ENCODE measurements around the gene ZMYND15.

Gene ZMYND15

GRCh38 chr17:4743216-4743615 is 3.6 kb downstream of the ZMYND15 start:
- no peak for DNase-seq (ENCODE audit: low read depth)

DNA sequence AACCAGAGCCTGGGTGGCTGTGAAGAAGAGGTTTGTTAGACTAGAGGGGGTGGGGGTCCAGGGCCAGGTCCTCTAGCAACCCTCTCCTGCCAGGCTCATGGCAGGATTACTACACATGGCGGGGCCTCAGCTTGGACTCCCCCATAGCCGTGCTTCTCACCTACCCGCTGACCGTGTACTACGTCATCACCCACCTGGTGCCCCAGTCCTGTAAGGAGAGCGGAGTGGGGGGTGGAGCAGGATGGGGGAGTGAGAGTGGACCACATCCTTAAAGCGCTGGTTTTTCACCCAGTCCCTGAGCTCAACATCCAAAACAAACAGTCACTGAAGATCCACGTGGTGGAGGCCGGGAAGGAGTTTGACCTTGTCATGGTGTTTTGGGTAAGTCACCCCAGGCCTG is 4.3 kb downstream of the ZMYND15 start:
- DNase-seq (ENCODE audit: low read depth) = no peak

DNA sequence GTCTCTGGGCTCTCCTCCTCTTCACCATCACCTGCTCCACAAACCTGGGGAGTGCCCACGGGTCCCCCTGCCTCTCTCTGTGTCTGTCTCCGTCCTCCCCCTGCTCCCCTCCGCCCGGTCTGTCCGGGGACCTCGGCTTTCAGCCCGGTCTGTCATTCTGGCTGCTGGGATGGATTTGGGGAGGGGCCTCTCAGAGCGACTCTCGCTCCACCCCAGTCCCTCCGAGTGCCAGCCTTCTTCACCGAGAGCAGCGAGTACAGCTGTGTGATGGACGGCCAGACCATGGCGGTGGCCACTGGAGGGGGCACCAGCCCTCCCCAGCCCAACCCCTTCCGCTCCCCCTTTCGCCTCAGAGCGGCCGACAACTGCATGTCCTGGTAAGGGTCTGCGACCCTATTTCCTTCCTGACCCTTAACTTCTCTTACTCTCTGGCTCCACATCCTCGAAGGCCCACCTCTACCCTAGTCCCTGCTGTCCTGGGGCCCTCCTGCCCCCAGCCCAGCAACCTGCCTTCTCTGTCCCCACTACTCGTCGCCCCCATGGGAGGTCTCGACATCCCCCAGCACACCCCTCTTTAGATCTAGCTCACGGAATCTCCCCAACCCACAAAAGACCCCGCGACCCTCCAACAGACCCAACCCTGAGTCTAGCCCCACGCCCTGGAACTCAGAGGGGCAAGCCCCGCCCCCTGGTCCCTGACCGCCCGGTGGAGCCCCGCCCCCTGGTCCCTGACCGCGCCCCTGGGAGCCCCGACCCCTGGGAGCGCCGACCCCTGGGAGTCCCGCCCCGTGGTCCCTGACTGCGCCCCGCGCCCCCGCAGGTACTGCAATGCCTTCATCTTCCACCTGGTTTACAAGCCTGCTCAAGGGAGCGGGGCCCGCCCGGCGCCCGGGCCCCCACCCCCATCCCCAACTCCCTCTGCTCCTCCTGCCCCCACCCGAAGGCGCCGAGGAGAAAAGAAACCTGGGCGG is 5.7 kb downstream of the ZMYND15 start:
- DNase-seq (ENCODE audit: low read depth) = no peak

GRCh38 chr17:4747847-4748246 is 8.2 kb downstream of the ZMYND15 start:
- no peak for DNase-seq (ENCODE audit: low read depth)

- DNase-seq (ENCODE audit: low read depth) = no peak
These were observed 9.1 kb downstream of the ZMYND15 start for GRCh38 chr17:4748686-4749085.

- no peak for DNase-seq (ENCODE audit: low read depth)
These were observed 11.0 kb downstream of the ZMYND15 start for GRCh38 chr17:4750606-4751005.

DNA sequence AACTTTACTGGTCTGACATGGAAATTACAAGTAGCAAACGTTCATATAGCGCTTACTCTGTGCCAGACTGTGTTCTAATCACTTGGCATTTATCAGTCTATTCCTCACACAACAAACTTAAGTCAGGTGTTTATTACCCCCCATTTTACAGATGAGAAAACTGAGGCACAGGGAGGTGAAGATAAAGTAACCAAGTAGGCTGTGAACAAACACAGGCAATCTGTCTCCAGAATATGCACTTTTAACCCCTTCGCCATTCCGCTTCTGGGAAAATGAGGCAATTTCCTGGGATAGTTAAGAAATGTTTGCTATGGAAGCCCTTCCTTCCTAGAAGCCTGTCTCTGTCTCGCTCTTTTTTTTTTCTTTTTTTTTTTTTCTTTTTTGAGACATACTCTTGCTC is 12.3 kb downstream of the ZMYND15 start:
- no peak for DNase-seq (ENCODE audit: low read depth)

- no peak for DNase-seq (ENCODE audit: low read depth)
These were observed 13.8 kb downstream of the ZMYND15 start for GRCh38 chr17:4753392-4753791.

- no peak for DNase-seq (ENCODE audit: low read depth)
These were observed 20.2 kb downstream of the ZMYND15 start for GRCh38 chr17:4759776-4760236.

- DNase-seq (ENCODE audit: low read depth) = no peak
These were observed 25.0 kb downstream of the ZMYND15 start for GRCh38 chr17:4764595-4764994.

DNA sequence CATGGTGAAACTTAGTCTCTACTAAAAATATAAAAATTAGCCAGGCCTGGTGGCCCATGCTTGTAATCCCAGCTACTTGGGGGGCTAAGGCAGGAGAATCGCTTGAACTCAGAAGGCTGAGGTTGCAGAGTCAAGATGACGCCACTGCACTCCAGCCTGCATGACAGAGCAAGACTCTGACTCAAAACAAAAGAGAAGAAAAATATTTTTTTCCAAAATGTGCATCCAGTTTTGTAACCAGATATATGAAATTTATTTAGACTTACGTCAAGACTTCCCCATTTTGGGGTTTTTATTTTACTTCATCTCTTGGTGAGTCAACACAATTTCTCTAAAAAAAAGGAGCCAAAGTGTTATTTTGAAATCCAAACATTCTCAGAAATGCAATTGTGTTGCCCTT is 26.6 kb downstream of the ZMYND15 start:
- no peak for DNase-seq (ENCODE audit: low read depth)

GRCh38 chr17:4766723-4767122 is 27.1 kb downstream of the ZMYND15 start:
- DNase-seq (ENCODE audit: low read depth) = no peak

GRCh38 chr17:4768298-4768697 is 28.7 kb downstream of the ZMYND15 start:
- DNase-seq (ENCODE audit: low read depth) = no peak

DNA sequence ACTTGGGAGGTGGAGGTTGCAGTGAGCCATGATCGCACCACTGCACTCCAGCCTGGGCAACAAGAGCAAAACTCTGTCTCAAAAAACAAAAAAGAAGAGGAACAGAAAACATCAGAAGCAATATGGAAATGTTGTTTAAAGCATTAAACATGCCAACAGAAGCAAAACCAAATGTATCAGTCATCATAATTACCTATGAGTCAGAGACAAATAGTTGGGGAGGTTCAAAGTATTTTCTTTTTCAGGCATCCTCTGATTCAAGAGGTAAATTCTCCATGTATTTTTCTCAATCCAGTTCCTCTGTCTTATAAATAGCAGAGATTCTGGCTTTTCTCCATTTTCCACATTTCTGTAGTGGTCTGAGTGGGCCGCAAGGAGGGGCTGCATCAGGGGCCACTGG is 30.0 kb downstream of the ZMYND15 start:
- no peak for DNase-seq (ENCODE audit: low read depth)

DNA sequence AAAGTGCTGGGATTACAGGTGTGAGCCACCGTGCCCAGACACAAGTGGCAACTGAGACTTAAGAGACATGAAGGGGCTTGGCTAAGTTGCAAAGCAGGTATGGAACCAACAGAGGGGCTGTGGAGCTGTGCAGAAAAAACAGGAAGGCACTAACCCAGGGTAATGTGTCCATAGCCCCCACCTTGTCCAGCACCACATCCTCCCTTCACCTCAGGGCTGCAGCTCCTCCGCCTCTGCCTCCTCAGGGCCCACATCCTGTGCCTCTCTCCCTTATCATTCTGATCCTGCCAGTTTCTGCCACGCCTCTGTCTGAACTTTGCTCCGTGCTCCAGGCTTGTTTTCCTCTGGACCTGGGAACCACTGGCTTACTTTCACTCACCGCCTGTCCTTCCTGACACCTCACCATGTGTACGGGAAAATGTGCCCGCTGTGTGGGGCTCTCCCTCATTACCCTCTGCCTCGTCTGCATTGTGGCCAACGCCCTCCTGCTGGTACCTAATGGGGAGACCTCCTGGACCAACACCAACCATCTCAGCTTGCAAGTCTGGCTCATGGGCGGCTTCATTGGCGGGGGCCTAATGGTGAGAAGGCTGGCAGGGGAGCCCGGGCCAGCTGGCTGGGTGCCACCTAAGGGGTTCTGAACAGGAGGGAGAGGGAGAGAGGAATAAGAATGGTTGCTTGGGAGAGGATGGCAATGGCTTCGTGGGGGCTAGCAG is 32.0 kb downstream of the ZMYND15 start, which contains the start of gene TM4SF5:
Gene TM4SF5, plus strand, starts transcription at position 368 of the 716 bp plus-strand sequence. Its CDS starts 37 bp downstream, at position 405.
- DNase-seq (ENCODE audit: low read depth) = no peak

- no peak for DNase-seq (ENCODE audit: low read depth)
These were observed 32.6 kb downstream of the ZMYND15 start for GRCh38 chr17:4772235-4772613.

DNA sequence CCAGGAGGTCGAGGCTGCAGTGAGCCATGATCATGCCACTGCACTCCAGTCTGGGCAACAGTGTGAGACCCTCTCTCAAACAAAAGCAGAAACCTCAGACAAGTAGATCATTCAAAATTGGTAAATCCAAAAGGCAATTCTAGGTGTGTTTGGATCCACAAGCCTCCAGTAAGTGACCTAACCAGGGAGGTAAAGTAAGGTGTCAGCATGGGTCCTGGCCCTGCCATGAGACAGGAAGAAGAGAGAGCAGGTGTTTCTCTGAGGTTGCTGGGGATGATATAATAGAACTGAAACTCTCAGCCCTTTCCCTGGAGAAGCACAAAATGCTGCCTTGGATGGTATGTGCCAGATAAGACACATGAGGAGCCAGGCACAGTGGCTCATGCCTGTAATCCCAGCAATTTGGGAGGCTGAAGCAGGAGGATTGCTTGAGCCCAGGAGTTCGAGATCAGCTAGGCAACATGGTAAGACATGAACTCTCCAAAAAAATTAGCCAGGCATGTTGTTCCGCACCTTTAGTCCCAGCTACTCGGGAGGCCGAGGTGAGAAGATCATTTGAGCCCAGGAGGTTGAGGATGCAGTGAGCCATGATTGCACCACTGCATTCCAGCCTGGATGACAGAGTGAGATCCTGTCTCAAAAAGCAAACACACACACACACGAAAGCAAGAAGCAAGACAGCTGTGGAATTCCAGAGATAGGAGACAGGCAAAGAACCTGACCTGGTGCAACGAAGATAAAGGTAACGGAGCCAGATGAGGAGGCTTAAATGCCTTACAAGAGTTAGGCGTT is 38.5 kb downstream of the ZMYND15 start:
- no peak for DNase-seq (ENCODE audit: low read depth)

- DNase-seq (ENCODE audit: low read depth) = no peak
These were observed 40.8 kb downstream of the ZMYND15 start for GRCh38 chr17:4780325-4780955.

DNA sequence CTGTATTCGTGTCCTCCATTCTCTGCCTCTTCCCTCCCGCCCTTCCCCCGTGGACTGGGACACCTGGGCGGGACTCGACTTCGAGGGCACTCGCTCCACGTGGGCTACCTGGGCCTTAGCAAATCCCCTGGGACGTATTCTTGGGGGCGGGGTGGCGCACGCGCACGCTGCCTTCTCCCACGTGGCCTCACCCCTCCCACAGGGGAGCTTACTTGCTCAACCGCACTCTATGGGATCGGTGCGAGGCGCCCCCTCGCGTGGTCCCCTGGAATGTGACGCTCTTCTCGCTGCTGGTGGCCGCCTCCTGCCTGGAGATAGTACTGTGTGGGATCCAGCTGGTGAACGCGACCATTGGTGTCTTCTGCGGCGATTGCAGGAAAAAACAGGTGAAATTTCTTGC is 43.0 kb downstream of the ZMYND15 start:
- DNase-seq (ENCODE audit: low read depth) = no peak

DNA sequence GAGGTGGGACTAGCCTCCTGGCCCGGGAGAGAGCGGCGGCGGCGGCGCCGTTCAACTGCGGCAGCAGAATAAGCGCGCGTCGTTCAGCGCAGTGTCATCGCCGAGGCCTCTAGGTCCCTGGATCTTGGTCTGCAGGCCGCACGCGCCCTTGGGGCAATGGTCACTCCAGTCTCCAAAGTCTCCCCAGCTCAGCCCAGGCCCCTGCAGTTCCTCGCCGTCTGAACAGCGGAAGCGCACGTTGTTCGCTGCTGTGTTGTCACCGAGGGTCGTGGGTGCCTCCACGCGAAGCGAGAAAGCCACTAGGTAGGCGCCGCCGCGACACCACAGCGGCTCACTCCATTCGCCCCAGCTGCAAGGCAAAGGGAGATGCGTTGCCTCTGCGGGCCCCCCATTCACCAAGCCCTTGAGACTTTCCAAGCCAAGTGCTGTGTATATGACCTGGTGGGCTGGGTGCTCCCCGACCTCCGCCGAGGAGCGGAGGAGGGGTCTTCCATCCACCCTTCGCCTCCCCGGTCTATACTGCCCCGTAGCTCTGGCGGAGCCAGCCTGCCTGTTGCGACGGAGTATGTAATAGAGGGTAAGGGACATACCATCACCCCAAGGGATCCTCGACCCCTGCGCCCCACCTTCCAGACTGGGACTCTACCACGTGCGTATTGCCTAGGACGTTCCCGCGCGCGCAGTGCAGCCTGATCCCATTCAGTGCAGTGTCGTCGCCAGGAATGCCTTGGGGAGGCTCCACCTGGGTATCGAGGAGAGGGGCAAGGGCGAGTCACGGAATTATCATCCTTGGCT is 45.9 kb downstream of the ZMYND15 start:
- DNase-seq (ENCODE audit: low read depth) = no peak

DNA sequence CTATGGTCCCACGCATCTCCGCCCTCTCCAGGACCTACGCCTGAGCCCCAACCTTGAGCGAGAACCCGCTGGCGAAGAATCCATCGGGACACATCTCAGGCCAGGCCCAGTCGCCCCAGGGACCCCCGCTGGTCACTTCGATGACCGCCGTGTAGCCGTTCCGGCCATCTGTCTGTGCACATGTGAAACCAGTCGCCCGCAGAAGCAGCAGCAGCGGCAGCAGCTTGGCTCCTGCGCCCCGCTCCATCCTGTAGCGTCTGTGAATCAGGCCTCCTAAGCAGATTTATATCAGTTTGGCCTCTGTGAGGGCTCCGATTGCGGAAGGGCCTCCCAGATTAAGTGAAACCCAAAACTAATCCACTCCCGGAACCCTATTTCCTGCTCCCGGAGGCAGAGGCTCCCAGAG is 46.5 kb downstream of the ZMYND15 start, which contains the start of gene VMO1:
Gene VMO1, minus strand, starts transcription at position 259 of the 406 bp plus-strand sequence. Its CDS starts 12 bp downstream, at position 247.
- DNase-seq (ENCODE audit: low read depth) = no peak

Measured in stimulated activated CD8-positive, alpha-beta memory T cell treated with anti-CD3 and anti-CD28 coated beads, Interleukin-15, amount 100 ng/mL, for 1 hour (primary cell).